HepG2 (cell line): Measurements from ENCODE around the gene NEMP2. TPM values are rescaled to one million over a fixed set of nuclear protein-coding genes. Genes with fewer than 3 reads are reported as not detected.

Experiments
- ATAC-seq: fragments of 200-7000 bp; cut with Tn5 transposase; 3 replicates; pipeline ENCODE4 v1.9.1; 2020; ENCODE audit warnings: mild to moderate bottlenecking, moderate library complexity
- BruUV-seq: library from RNA; stranded (reverse); fragments of 400-500 nt; replicated peaks from 2 replicates; lab custom pipeline; 2021; lab: Mats Ljungman, UMichigan
- CTCF ChIA-PET: fragments of 300-600 bp; formaldehyde crosslinking; extraction: SDS; loops from one replicate; lab custom pipeline; 2021; ENCODE audit warnings: low total read pairs, inconsistent platforms, low intra/inter-chr PET ratio; lab: Yijun Ruan, JAX
- POLR2A ChIA-PET: fragments of 350-600 bp; sonication (Branson Sonifier 250); formaldehyde crosslinking; loops from one replicate; lab custom pipeline; 2020; ENCODE audit warnings: antibody characterized with exemption, inconsistent platforms; lab: Yijun Ruan, JAX
- DNase-seq: peaks from one replicate; pipeline ENCODE4 v3.0.0-alpha.2; 2015; ENCODE audit warnings: low spot score
- FAIRE-seq: peaks from 3 replicates; lab custom pipeline; 2011; peaks lifted over from hg19 to GRCh38; lab: Jason Lieb, UNC
- H2AFZ ChIP-seq: one replicate; pipeline ENCODE4 v1.6.1; 2011; ENCODE audit warnings: low read length, inconsistent platforms
- H3K27ac ChIP-seq: fragments of 300-600 bp; 3 replicates; pipeline ENCODE4 v1.8.0; 2011; ENCODE audit warnings: mixed run types, mild to moderate bottlenecking, mixed read lengths, low read length, inconsistent platforms; ENCODE audit not compliant: insufficient read depth; ENCODE audit errors: extremely low read length
- H3K27me3 ChIP-seq, 2 experiments: fragments of 200-600 bp in 1 of 2; 2 replicates in 1 of 2; 3 replicates in 1 of 2; pipeline versions ENCODE4 v1.6.0 to v1.8.0; 2011; ENCODE audit warnings: low read length in 2 of 2, mild to moderate bottlenecking in 2 of 2, moderate library complexity in 2 of 2, inconsistent platforms in 1 of 2; ENCODE audit not compliant: insufficient read depth in 2 of 2, control insufficient read depth in 1 of 2
- H3K36me3 ChIP-seq, 2 experiments: fragments of 200-600 bp in 1 of 2; replicated peaks in 1 of 2; 2 replicates in 1 of 2; 3 replicates in 1 of 2; pipeline versions ENCODE4 v1.5.1 to v1.8.0; 2011; ENCODE audit warnings: low read length in 2 of 2, inconsistent platforms in 1 of 2; ENCODE audit not compliant: insufficient read depth in 2 of 2, control insufficient read depth in 1 of 2
- H3K4me1 ChIP-seq: 2 replicates; pipeline ENCODE4 v1.5.1; 2012; ENCODE audit warnings: low read length, inconsistent platforms; ENCODE audit not compliant: insufficient read depth
- H3K4me2 ChIP-seq: 2 replicates; pipeline ENCODE4 v1.6.0; 2011; ENCODE audit warnings: low read depth, low read length, inconsistent platforms
- H3K4me3 ChIP-seq, 3 experiments: fragments of 200-600 bp in 1 of 3; sonication (generic), shearing (Covaris generic) in 1 of 3; replicated peaks in 1 of 3; 2 replicates each; pipeline ENCODE4 v1.5.1; 2011 to 2016; ENCODE audit warnings: low read length in 3 of 3, inconsistent platforms in 2 of 3, low read depth in 2 of 3, mild to moderate bottlenecking in 2 of 3, control low read depth in 1 of 3, mixed read lengths in 1 of 3; ENCODE audit not compliant: insufficient read depth in 1 of 3
- H3K79me2 ChIP-seq: one replicate; pipeline ENCODE4 v1.6.1; 2011; ENCODE audit warnings: low read length, inconsistent platforms; ENCODE audit not compliant: insufficient read depth
- H3K9ac ChIP-seq: 2 replicates; pipeline ENCODE4 v1.6.0; 2011; ENCODE audit warnings: mild to moderate bottlenecking, low read depth, low read length, inconsistent platforms; ENCODE audit not compliant: insufficient read depth
- H3K9me3 ChIP-seq: 2 replicates; pipeline ENCODE4 v1.5.1; 2012; ENCODE audit warnings: mild to moderate bottlenecking, low read length
- H4K20me1 ChIP-seq: 2 replicates; pipeline ENCODE4 v1.6.0; 2011; ENCODE audit warnings: inconsistent platforms, mild to moderate bottlenecking, low read length, moderate library complexity; ENCODE audit not compliant: insufficient read depth
- EHMT2 ChIP-seq: fragments of 200-600 bp; sonication (generic); IDR thresholded peaks from 2 replicates; pipeline ENCODE4 v1.7.0; 2017; ENCODE audit warnings: antibody characterized with exemption, low read depth, low read length, borderline replicate concordance
- FOXA3 ChIP-seq: IDR thresholded peaks from 2 replicates; pipeline ENCODE4 v1.6.1; 2016; ENCODE audit warnings: missing genetic modification reagents, missing compliant biosample characterization
- HDAC2 ChIP-seq: sonication (generic); formaldehyde crosslinking; IDR thresholded peaks from 2 replicates; pipeline ENCODE4 v1.4.0; 2020; ENCODE audit warnings: missing genetic modification reagents
- HHEX ChIP-seq: IDR thresholded peaks from 2 replicates; pipeline ENCODE4 v1.6.1; 2016; ENCODE audit warnings: control low read depth
- HNRNPUL1 ChIP-seq: fragments of 200-400 bp; formaldehyde crosslinking; IDR thresholded peaks from 2 replicates; pipeline ENCODE4 v1.6.1; 2017; ENCODE audit warnings: low read depth, mild to moderate bottlenecking, low read length, moderate library complexity
- KDM1A ChIP-seq: IDR thresholded peaks from 2 replicates; pipeline ENCODE4 v1.6.1; 2016; ENCODE audit warnings: missing compliant biosample characterization
- KDM5A ChIP-seq: fragments of 200-600 bp; sonication (generic); IDR thresholded peaks from 2 replicates; pipeline ENCODE4 v1.7.0; 2018; ENCODE audit warnings: antibody characterized with exemption, mild to moderate bottlenecking, low read length, borderline replicate concordance
- KDM5B ChIP-seq: sonication (generic); formaldehyde crosslinking; IDR thresholded peaks from 2 replicates; pipeline ENCODE4 v1.4.0; 2020; ENCODE audit warnings: missing genetic modification reagents, mild to moderate bottlenecking, borderline replicate concordance
- MTA1 ChIP-seq: sonication (generic); formaldehyde crosslinking; IDR thresholded peaks from 2 replicates; pipeline ENCODE4 v1.4.0; 2020; ENCODE audit warnings: missing genetic modification reagents, mild to moderate bottlenecking, borderline replicate concordance
- PPARG ChIP-seq: conservative IDR thresholded peaks from 2 replicates; pipeline ENCODE4 v1.6.1; 2016; ENCODE audit warnings: missing biosample characterization, missing genetic modification reagents
- SMAD1 ChIP-seq: sonication (generic); formaldehyde crosslinking; IDR thresholded peaks from 2 replicates; pipeline ENCODE4 v1.4.0; 2020; ENCODE audit warnings: missing genetic modification reagents, low read depth, mild to moderate bottlenecking, borderline replicate concordance
- ZFP36L1 ChIP-seq: sonication (generic); formaldehyde crosslinking; IDR thresholded peaks from 2 replicates; pipeline ENCODE4 v1.8.0; 2022; ENCODE audit warnings: mild to moderate bottlenecking, missing genetic modification reagents, moderate library complexity
- ZNF7 ChIP-seq: IDR thresholded peaks from 2 replicates; pipeline ENCODE4 v1.6.1; 2016; ENCODE audit warnings: missing biosample characterization, missing genetic modification reagents
- ZNF749 ChIP-seq: sonication (generic); formaldehyde crosslinking; IDR thresholded peaks from 2 replicates; pipeline ENCODE4 v1.8.0; 2022; ENCODE audit warnings: mild to moderate bottlenecking, missing genetic modification reagents, moderate library complexity, borderline replicate concordance
- ZNF766 ChIP-seq: sonication (generic); formaldehyde crosslinking; IDR thresholded peaks from 2 replicates; pipeline ENCODE4 v1.5.0; 2020; ENCODE audit warnings: missing genetic modification reagents, borderline replicate concordance
- ZNF839 ChIP-seq: sonication (generic); formaldehyde crosslinking; IDR thresholded peaks from 2 replicates; pipeline ENCODE4 v1.4.0; 2020; ENCODE audit warnings: missing genetic modification reagents, mild to moderate bottlenecking, borderline replicate concordance
- ZSCAN30 ChIP-seq: sonication (generic); formaldehyde crosslinking; IDR thresholded peaks from 2 replicates; pipeline ENCODE4 v1.5.0; 2020; ENCODE audit warnings: mild to moderate bottlenecking, missing genetic modification reagents
- WGBS: methylation state at CpG from one replicate; pipeline ENCODE4 v1.1.6; 2017; ENCODE audit warnings: low lambda C conversion rate; 5-methylcytosine and 5-hydroxymethylcytosine counted together
- in situ Hi-C: cut with HindIII; loops from 2 replicates; pipeline ENCODE4 v1.10.0; 2017; ENCODE audit warnings: low pct_unique_long_range_greater_than_20kb; ENCODE audit not compliant: extremely low pct_ligation_motif_present
- intact Hi-C: fragments of 100-400 bp; cut with micrococcal nuclease; formaldehyde crosslinking; loops from one replicate; pipeline ENCODE4 v1.10.0; 2022; ENCODE audit not compliant: unreplicated experiment
- polyA plus RNA-seq, 8 experiments: library from polyadenylated mRNA; depleted of rRNA in 3 of 8; stranded (reverse) in 7 of 8; unstranded in 1 of 8; fragments of >200 nt; fragmentation: Illumina TruSeq in 4 of 8; extraction: Trizol in 4 of 8; gene quantifications; 2 replicates each; pipeline versions ENCODE4 v1.2.1 to v1.2.3, GENCODE V29; 2011 to 2016; ENCODE audit warnings: low read depth in 4 of 8, missing spikeins in 1 of 8, mixed read lengths in 1 of 8; ENCODE audit not compliant: insufficient read depth in 1 of 8
- total RNA-seq, 5 experiments: library from RNA; depleted of rRNA; stranded (reverse); fragments of >200 nt; fragmentation: Illumina TruSeq; extraction: Trizol; gene quantifications; 2 replicates each; pipeline ENCODE4 v1.2.3, GENCODE V29; 2016; ENCODE audit warnings: low read depth in 1 of 5

Gene NEMP2
- total and polyA plus RNA-seq, 2 of the 13 experiments (the other 11 are each of a cell fraction or from before 2014, with no cell fraction given): 2.4 to 9.8 TPM

- DNase-seq (no peak), ATAC-seq (no peak), FAIRE-seq (no peak)
- no peak overlapping the region for H2AFZ ChIP-seq
- in situ Hi-C loops (loop anchor here (25.0 kb wide), 1 partner anchor 169 kb away; the partner anchor contains the start of gene INPP1), intact Hi-C loops (no loop called here)
- H3K4me2 ChIP-seq: no peak overlapping the region
- no peak overlapping the region for H3K27ac ChIP-seq
- ChIA-PET CTCF (no interaction called here), POLR2A (no interaction called here)
- H3K4me3 ChIP-seq: no peak overlapping the region
- BruUV-seq: no TSS peak
- H3K9me3 ChIP-seq: no peaks in the 10 kb centered on the region
- no peaks in the 10 kb centered on the region for H3K4me1 ChIP-seq
- WGBS: 68% methylated on average over 2 of the region's 2 CpGs
- peaks cover 0 to 1% of the 10 kb centered on the region in 2 experiments; a peak in 1 of 5 replicates for H3K36me3 ChIP-seq
- TF ChIP-seq HDAC2: no peak
- no peak for TF ChIP-seq MTA1 (CRISPR knock-in tag)
- no peak for TF ChIP-seq KDM5B (CRISPR knock-in tag)
- TF ChIP-seq KDM1A: no peak
- H3K9ac ChIP-seq: no peak overlapping the region
- no peaks in the 10 kb centered on the region for H3K79me2 ChIP-seq
- H4K20me1 ChIP-seq: no peaks in the 10 kb centered on the region
- no peaks in the 10 kb centered on the region for H3K27me3 ChIP-seq
Observed at GRCh38 chr2:190506666-190507065, 27.9 kb downstream of the NEMP2 start.

- Histone ChIP-seq H3K4me3 (no peak overlapping the region), H3K27me3 (no peaks in the 10 kb centered on the region), H3K36me3 (peaks cover 0 to 1% of the 10 kb centered on the region in 2 experiments; a peak in 1 of 5 replicates), H3K79me2 (no peaks in the 10 kb centered on the region), H3K9ac (no peak overlapping the region), H3K27ac (no peak overlapping the region), H3K9me3 (no peaks in the 10 kb centered on the region), H3K4me2 (no peak overlapping the region), H4K20me1 (no peaks in the 10 kb centered on the region), H3K4me1 (no peaks in the 10 kb centered on the region), H2AFZ (no peak overlapping the region)
- BruUV-seq: no TSS peak
- 90% methylated on average over 1 of the region's 1 CpG for WGBS
- FAIRE-seq (no peak), DNase-seq (no peak), ATAC-seq (no peak)
- in situ Hi-C loops (loop anchor here (25.0 kb wide), 1 partner anchor 168 kb away; the partner anchor contains the start of gene INPP1), intact Hi-C loops (no loop called here)
- TF ChIP-seq ZFP36L1 (CRISPR knock-in tag) (no peak), ZSCAN30 (CRISPR knock-in tag) (no peak), ZNF839 (CRISPR knock-in tag) (no peak), HNRNPUL1 (no peak), PPARG (CRISPR knock-in tag) (no peak), FOXA3 (no peak), HHEX (CRISPR knock-in tag) (no peak), ZNF766 (CRISPR knock-in tag) (no peak), EHMT2 (no peak), ZNF7 (CRISPR knock-in tag) (no peak), SMAD1 (CRISPR knock-in tag) (no peak), ZNF749 (CRISPR knock-in tag) (no peak), KDM5A (no peak)
- ChIA-PET POLR2A (no interaction called here), CTCF (no interaction called here)
Observed at GRCh38 chr2:190505696-190506095, 28.8 kb downstream of the NEMP2 start.
